ENCODE data around the gene SIDT2.

SIDT2 gene

DNA sequence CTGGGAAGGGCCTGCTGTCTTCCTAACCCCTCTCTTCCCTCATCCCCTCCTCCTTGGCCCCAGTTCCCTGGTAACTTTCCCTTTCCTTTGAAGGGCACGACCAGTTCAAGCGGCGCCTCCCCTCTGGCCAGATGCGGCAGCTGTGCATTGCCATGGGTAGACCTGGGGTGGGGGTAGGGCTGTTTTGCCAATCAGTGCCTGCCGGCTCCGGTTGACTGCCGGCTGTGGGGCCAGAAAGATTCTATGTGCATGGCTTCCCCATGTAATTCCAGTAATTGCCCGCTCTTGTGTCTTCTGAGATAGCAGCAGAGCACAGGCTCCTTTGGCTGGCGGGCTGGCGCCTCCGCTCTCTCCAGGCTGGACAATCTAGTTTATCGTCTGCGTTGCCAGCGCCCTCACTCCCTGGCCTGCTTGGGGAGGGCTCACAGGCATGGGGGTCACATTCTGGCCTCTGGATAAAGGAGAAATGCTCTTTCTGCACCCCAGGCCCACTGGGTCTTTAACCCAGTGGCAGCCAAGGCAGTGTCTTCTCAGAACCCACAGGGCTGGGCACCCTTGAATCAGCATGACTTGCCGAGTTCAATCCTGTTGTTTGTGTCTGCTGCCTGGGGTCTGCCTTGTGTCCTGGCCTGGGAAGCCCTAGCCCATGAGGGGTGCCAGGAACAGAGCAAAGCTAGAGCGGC lies 9.4 kb downstream of the SIDT2 start:
- FAIRE-seq (no peak), DNase-seq (ENCODE audit: insufficient read length, low spot score) (no peak)

DNA sequence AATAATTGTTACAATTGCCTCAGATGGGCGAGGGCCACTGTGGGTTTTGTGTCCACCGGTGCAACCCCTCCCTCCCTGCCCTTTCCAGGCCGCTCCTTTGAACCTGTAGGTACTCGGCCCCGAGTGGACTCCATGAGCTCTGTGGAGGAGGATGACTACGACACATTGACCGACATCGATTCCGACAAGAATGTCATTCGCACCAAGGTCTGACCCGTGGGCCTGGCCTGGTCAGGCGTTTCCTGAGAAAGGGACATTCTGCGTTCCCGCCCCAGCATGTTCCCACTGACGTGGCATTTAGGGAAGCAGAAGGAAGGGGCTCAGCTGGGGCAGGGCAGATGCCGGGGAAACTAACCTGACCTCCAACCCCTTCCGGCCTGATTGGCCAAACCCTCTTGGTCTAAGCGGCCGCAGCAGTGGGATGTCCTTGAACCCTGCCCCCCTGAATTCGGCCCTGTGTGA lies 10.1 kb downstream of the SIDT2 start:
- FAIRE-seq (no peak), DNase-seq (ENCODE audit: insufficient read length, low spot score) (no peak)

DNA sequence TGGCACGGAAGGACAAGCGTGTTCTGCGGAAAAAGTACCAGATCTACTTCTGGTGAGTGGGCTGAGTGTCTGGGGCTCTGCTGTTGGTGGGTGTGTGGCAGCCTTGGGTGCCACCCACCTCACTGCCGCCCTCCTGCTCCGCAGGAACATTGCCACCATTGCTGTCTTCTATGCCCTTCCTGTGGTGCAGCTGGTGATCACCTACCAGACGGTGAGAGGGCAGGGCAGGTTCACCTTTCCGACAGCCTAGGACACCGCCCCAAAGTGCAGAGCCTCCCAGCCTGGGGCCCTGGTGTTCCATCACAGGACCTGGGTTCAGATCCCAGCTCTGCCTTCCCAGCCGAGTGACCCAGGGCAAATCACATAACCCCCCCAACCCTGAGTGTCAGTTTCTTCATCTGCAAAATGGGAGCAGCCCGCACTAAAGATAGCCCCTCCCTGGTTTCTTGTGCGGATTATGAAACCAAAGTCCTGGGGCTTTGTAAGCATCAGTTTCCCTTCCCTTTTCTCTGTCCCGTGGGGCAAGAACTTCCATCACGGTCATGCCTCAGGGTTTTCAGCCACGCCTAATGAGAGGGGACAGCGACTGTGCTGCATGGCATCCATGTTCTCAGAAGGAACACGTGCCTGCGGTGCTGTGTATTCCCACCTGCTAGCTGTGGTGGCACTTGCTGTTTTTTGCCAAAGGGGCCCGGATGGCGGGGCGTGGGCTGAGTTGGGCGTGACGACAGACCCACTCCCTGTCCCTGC lies 10.8 kb downstream of the SIDT2 start:
- DNase-seq (ENCODE audit: insufficient read length, low spot score) (no peak), FAIRE-seq (peak; percentile 87)

DNA sequence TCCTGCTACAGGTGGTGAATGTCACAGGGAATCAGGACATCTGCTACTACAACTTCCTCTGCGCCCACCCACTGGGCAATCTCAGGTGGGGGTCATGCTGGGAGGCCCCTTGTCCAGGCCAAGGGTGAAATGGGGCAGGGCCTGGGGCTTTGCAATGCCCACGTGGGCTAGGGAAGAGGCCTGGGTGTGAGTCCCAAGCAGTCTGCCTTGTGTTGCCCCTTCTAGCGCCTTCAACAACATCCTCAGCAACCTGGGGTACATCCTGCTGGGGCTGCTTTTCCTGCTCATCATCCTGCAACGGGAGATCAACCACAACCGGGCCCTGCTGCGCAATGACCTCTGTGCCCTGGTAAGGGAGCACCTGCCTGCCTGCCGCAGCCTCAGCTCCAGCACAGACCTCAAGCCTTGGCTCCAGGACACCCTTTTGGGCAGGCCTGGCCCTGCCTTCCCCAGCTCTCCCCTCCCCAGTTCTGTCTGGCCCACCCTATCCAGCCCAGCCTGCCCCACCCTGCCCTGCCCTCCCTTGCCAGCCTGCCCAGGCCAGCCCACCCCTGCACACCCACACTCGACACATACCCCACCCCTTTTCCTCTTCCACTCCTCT lies 11.5 kb downstream of the SIDT2 start:
- FAIRE-seq: peak; percentile 14
- DNase-seq (ENCODE audit: insufficient read length, low spot score): no peak

DNA sequence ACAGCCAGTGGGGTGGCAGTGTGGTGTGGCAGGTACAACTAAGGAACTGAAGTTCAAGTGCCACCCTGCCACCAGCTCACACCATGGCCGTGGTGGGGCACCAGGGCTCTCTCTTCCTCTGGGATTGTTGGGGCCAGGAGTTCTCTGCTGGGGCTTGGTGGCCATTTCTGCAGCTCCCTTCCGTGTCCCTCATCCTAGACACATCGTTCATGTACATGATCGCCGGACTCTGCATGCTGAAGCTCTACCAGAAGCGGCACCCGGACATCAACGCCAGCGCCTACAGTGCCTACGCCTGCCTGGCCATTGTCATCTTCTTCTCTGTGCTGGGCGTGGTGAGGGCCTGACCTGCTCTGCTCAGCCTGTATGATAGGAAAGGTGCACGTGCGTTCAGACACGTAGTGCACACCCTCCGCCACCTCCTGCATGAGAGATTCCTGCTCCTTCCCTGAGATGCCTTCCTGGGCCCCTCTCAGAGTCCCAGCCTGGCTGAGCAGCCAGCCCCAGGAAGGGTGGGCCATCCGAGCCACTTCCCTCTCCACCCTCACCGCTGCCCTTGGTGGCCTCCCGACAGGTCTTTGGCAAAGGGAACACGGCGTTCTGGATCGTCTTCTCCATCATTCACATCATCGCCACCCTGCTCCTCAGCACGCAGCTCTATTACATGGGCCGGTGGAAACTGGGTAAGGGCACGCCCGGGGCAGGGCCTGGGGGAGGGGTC lies 13.3 kb downstream of the SIDT2 start:
- FAIRE-seq (no peak), DNase-seq (ENCODE audit: insufficient read length, low spot score) (no peak)

DNA sequence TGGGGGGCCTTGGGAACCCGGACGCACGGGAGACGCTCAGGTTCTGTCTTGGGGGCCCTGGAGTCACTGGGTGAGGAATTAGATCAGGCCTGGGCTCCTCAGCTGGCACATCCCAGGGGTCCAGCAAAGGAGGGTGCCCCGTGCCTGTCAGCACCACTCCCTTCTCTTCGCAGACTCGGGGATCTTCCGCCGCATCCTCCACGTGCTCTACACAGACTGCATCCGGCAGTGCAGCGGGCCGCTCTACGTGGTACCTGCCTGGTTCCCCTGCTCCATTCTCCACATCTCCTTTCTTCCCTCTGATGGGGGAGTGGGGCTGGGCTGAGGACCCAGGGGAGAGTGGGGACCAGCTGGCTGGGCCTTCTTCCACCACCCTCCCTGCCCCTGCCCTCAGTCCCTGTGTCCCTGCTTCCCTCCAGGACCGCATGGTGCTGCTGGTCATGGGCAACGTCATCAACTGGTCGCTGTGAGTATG lies 13.9 kb downstream of the SIDT2 start:
- FAIRE-seq (no peak), DNase-seq (ENCODE audit: insufficient read length, low spot score) (no peak)

DNA sequence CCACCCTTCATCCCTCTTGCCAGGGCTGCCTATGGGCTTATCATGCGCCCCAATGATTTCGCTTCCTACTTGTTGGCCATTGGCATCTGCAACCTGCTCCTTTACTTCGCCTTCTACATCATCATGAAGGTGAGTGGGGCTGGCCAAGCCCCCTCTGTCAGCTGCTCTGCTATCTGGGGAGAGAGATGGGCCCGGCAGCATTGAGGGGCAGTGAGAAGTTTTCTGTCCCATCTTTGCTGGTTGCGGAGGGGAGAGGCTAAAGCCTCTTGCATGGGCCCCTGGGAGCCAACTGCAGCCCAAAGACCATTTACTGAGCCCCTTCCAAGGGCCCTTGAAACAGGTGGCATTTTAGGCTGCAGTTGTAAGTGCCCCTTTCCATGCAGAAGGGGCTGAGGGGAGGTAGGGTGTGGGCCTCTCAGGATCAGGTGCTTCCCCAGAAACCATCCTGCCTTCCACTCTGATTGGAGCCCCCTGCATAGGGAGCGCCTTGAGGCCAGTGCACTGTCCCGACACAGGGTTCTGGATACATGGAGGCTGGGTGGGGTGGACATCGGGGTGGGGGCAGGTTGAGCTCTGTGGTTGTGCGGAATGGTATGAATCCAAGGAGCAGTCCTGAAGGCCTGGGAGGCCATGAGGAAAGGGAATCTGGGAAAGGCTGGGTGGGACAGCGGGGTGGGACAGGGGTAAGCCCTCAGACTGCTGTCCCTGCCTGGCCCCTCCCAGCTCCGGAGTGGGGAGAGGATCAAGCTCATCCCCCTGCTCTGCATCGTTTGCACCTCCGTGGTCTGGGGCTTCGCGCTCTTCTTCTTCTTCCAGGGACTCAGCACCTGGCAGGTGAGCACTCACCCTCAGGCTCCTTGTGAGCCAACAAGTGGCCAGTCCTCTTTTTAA lies 14.8 kb downstream of the SIDT2 start:
- no peak for DNase-seq (ENCODE audit: insufficient read length, low spot score)
- no peak for FAIRE-seq

DNA sequence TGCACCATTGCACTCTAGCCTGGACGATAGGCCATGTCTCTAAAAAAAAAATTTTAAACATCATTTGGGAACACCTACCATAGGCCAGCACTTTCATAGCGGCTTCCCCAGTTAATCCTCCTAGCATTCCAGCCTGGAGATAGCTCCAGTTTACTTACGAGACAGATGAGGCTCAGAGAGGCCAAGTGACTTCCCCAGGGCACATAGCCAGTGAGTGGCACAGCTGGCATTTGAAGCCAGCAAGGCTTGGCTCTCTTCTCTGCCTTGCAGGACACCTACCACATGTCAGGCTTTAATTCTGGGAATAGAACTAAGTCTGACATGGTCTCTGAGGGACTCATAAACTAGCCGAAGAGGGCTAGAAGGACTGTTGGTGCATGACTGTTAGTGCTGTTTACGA lies 15.7 kb downstream of the SIDT2 start:
- DNase-seq (ENCODE audit: insufficient read length, low spot score): no peak
- no peak for FAIRE-seq

DNA sequence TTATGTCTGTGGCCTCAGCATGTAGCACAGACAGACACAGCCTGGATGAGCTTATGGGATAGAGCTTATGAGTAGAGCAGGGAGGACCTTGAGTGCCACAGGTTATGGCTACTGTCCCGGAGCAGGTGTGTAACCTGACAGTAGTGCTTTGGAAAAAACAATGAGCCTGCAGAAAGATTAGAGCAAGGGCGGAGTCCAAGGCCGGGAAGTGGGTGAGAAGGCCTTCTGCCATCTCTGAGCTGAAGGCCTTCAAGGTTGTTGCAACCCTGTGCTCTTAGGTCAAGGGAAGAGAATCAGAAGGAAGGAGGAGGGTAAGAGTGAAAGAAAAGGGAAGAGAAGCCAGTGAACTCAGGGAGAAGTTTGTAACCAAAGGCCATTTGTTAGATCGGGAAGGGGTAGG lies 16.7 kb downstream of the SIDT2 start:
- DNase-seq (ENCODE audit: insufficient read length, low spot score): no peak
- FAIRE-seq: no peak

DNA sequence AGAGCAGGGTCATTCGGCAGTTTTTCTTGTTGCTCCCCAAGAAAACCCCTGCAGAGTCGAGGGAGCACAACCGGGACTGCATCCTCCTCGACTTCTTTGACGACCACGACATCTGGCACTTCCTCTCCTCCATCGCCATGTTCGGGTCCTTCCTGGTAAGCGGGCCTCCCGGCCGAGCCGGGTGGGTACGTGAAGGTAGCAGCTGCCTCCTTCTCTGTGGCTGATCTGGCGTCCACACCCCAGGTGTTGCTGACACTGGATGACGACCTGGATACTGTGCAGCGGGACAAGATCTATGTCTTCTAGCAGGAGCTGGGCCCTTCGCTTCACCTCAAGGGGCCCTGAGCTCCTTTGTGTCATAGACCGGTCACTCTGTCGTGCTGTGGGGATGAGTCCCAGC lies 17.2 kb downstream of the SIDT2 start:
- no peak for FAIRE-seq
- no peak for DNase-seq (ENCODE audit: insufficient read length, low spot score)

DNA sequence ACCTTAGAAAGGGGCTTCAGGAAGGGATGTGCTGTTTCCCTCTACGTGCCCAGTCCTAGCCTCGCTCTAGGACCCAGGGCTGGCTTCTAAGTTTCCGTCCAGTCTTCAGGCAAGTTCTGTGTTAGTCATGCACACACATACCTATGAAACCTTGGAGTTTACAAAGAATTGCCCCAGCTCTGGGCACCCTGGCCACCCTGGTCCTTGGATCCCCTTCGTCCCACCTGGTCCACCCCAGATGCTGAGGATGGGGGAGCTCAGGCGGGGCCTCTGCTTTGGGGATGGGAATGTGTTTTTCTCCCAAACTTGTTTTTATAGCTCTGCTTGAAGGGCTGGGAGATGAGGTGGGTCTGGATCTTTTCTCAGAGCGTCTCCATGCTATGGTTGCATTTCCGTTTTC lies 18.5 kb downstream of the SIDT2 start:
- DNase-seq (ENCODE audit: insufficient read length, low spot score) (no peak), FAIRE-seq (no peak)

DNA sequence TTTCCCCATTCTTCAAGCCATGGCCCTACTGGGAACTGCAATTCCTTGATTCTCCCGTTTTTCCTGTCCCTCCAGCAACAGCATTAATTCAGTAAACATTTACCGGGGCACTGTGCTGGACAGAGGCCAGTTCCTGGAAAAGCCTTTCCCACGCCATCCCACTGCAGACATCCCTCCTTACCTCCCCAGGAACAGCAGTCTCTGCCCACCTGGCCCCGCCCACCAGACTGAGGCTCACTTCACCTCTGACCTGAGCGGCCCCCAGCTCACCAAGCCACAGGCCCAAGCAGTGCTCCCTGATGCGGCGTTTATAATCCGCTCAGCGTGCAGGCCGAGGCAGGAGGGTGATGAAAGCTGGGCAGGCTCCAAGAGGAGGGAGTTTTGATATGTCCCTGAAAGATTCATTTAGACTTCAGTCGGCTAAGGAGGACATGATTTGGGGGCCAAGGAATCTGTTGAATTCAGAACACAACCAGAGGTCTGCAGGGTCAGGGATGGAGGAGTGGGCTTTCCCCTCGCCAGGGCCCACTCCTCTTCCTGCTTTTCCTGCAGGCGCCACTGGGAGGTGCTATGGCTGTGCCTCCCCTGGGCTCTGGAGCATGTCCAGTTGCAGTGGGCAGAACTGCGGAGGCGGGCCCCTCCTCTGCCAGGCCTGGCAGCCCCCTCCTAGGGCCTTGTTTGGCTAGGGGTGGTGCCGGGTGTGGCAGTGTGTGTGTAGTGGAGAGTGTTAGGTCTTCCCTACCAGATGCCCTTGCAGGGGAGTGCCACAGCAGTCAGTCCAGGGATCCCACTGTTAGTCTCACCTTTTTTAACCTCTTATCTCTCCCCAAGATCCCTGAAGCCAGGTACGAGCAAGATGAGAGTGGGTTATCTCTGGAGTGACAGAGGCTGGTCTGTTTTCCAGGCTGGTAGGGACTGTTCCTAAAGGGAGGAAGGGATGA lies 19.2 kb downstream of the SIDT2 start:
- FAIRE-seq (no peak), DNase-seq (ENCODE audit: insufficient read length, low spot score) (no peak)

DNA sequence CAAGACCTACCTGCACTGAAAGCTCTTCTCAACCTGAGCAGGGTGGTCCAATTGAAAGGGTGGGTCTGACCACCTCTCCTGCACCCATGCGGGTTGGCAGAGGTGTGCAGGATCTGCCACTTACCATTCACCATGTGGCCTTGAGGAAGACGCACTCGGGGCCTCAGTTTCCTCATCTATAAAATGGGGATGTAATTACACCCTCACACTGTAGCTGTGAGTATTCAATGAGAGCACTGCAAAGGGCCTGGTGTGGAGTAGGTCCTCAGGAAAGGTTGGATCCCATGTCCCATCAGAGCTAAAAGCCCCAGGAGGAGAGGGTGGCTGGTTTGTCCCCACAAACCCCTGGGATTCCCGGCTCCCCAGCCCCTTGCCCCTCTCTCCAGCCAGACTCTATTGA lies 20.1 kb downstream of the SIDT2 start:
- FAIRE-seq: no peak
- no peak for DNase-seq (ENCODE audit: insufficient read length, low spot score)

DNA sequence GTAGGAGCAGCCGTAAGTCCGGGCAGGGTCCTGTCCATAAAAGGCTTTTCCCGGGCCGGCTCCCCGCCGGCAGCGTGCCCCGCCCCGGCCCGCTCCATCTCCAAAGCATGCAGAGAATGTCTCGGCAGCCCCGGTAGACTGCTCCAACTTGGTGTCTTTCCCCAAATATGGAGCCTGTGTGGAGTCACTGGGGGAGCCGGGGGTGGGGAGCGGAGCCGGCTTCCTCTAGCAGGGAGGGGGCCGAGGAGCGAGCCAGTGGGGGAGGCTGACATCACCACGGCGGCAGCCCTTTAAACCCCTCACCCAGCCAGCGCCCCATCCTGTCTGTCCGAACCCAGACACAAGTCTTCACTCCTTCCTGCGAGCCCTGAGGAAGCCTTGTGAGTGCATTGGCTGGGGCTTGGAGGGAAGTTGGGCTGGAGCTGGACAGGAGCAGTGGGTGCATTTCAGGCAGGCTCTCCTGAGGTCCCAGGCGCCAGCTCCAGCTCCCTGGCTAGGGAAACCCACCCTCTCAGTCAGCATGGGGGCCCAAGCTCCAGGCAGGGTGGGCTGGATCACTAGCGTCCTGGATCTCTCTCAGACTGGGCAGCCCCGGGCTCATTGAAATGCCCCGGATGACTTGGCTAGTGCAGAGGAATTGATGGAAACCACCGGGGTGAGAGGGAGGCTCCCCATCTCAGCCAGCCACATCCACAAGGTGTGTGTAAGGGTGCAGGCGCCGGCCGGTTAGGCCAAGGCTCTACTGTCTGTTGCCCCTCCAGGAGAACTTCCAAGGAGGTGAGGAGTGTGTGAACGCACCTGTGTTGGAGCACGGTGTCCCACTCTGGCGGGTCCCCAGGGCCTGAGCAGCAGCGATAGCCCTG lies 20.7 kb downstream of the SIDT2 start, which contains the start of gene TAGLN:
Gene TAGLN (plus strand): TSS at position 318 of the 863 bp plus-strand sequence. CDS start 3,644 bp downstream, outside the sequence.
- FAIRE-seq (no peak), DNase-seq (ENCODE audit: insufficient read length, low spot score) (no peak)

DNA sequence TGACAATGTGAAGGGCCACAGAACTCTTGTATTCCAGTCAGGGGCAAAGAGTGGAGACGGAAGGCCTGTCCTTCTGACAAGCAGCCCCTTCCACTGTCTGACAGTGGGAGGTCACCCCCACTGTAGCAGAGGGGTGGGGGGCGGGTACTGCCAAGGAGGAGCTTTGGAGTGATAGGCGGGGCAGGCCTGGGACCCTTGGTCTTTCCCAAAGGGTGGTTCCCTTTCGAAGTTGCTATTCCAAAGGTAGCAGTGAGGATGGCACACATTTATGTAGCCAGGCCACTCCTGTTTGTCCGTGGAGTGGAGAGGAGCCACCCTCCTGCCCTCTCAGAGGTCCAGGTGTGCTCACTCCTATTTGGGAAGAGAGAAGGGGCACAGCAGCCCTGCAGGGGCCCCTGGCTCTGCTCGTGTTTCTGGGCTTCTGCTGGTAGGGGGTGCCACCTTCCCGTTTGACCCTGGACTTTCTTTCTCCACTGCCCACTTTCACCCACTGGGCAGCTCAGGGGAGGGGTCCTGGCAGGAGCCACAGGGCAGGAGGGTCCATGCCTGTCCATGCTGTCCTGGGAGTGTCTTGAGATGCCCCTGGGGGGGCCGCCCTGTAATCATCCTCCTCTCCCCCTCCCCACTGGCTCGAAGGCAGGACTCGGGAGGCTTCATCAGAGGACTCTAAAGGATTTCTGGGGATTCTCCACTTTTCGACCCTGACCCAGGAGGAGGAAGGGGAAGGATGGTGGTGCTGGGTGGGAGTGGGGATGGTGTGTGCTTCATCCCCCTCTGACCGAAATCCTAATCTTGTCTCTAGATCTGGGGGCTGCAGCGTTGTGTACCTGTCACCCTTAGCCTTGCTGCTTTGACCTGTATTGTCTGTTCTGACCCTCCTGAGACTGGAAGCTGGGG lies 21.6 kb downstream of the SIDT2 start:
- FAIRE-seq (no peak), DNase-seq (ENCODE audit: insufficient read length, low spot score) (no peak)

DNA sequence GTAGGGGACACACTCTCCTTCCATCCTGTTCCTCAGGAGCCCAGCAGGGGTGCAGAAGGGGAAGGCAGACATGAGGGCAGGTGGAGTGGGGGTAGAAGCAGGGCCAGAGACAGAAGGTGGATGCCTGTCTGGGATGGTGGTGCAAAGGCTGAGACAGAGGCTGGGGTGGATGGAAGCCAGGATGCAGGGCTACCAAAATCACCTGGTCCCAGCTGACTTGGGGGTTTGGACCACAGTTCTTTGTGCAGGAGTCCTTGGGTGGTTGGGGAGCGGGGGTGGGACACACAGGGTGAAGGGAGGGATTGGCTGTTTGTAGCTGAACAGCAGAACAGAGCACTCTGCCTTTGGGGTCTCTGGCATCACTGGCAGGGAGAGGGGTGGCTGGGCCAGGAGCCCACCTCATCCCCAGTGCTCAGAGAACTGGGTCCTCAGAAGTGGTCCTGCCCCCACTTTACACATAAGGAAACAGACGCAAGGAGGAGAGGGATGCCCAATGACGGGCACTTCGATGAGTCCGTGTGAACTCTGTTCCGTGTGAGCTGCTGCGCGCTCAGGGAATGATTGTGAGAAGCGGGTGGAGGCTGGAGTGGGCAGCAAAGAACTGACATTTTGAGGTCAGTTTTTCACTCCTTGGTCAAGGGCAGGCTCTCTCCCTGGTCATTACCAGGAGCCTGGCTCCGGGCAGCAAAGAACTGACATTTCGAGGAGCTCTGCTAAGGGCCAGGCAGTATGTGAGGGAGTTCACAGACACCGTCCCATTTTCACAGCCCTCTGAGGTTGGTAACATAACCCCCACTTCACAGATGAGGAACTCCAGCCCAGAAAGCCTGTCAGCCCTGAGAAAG lies 22.5 kb downstream of the SIDT2 start:
- no peak for DNase-seq (ENCODE audit: insufficient read length, low spot score)
- FAIRE-seq: no peak
